Stimulated activated CD4-positive, alpha-beta T cell treated with anti-CD3 and anti-CD28 coated beads, Interleukin-4, amount 100 ng/mL, for 1 hour (primary cell): ENCODE measurements around the gene CBFA2T3.

Experiments
- DNase-seq: peaks from one replicate; pipeline ENCODE4 v3.0.0-alpha.2; 2020

CBFA2T3 gene

GRCh38 chr16:88830783-88831182 is 146.2 kb downstream of the CBFA2T3 start:
- no peak for DNase-seq

- DNase-seq: no peak
Measured at GRCh38 chr16:88830258-88830657, 146.7 kb downstream of the CBFA2T3 start.

DNA sequence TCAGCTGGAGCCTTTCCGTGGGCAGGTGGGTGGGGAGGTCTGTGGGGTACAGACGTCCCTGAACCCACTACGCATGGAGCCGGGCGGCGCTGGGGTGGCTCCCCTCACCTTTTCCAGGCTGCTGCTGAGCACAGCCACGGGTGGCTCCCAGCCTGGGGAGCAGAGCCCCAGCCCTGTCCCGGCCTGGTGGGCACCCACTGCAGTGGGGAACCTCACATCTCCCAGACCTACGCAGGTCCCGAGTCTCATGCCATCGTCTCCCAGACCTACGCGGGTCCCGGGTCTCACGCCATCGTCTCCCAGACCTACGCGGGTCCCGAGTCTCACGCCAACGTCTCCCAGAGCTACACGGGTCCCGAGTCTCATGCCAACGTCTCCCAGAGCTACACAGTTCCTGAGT is 148.3 kb downstream of the CBFA2T3 start:
- DNase-seq: no peak

DNA sequence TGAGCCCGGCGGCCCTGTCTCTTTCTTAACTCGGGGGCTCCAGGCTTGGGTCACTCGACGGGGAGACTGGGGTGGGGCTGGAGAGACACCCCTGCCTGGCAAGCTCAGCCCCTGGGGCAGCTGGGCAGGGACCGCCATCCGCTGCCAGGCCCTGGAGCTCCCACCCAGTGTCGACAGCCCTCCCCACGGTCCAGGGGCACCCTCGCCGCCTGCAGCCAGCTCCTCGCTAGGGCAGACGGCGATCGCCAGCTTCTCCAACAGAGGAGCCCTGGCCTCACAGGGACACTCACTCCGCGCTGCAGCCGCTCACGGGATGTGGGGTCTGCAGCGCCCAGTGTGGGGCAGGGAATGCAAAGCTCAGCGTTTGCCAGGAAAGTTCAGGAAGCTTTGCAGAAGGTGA is 149.3 kb downstream of the CBFA2T3 start:
- DNase-seq: no peak

- DNase-seq: no peak
Measured at GRCh38 chr16:88826070-88826840, 150.8 kb downstream of the CBFA2T3 start.

- no peak for DNase-seq
Measured at GRCh38 chr16:88825146-88825545, 151.9 kb downstream of the CBFA2T3 start.
